AG10803 (cell line): ENCODE measurements around the gene MYO16.
"Not testable (repeated sequence)": the region's sequence is repeated elsewhere in the genome, so short reads cannot be mapped to it uniquely, and the experiment has no call there.

Experiments
- DNase-seq: peaks from one replicate; pipeline ENCODE4 v3.0.0; 2010; ENCODE audit warnings: low read depth
- H3K4me3 ChIP-seq: 2 replicates; pipeline ENCODE4 v1.5.1; 2011; ENCODE audit warnings: mild to moderate bottlenecking, low read length, control low read depth
- CTCF ChIP-seq: conservative IDR thresholded peaks from 2 replicates; pipeline ENCODE4 v1.5.1; 2011; ENCODE audit warnings: mild to moderate bottlenecking, low read length, control low read depth, inconsistent platforms

MYO16 gene

DNA sequence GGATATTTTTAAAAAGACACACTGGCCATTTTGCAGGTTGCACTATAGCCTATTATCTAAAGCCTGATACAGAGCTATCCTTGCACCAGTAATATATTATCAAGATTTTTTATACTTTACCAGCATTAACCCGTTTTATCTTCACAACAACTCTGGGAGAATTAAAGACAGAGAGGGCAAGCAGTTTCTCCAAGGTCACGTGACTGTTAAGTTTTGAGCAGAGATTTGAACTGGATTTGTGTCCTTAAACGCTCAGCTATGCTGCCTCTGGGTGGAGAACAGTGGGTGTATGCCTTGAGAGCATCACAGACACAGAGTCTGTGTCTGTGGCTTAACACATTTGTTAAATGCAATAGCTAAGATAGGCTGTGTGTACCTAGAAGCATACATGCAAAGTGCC lies 147.2 kb downstream of the MYO16 start:
- DNase-seq, result no peak
- H3K4me3 ChIP-seq, result no peak overlapping the region
- no peak for TF ChIP-seq CTCF

DNA sequence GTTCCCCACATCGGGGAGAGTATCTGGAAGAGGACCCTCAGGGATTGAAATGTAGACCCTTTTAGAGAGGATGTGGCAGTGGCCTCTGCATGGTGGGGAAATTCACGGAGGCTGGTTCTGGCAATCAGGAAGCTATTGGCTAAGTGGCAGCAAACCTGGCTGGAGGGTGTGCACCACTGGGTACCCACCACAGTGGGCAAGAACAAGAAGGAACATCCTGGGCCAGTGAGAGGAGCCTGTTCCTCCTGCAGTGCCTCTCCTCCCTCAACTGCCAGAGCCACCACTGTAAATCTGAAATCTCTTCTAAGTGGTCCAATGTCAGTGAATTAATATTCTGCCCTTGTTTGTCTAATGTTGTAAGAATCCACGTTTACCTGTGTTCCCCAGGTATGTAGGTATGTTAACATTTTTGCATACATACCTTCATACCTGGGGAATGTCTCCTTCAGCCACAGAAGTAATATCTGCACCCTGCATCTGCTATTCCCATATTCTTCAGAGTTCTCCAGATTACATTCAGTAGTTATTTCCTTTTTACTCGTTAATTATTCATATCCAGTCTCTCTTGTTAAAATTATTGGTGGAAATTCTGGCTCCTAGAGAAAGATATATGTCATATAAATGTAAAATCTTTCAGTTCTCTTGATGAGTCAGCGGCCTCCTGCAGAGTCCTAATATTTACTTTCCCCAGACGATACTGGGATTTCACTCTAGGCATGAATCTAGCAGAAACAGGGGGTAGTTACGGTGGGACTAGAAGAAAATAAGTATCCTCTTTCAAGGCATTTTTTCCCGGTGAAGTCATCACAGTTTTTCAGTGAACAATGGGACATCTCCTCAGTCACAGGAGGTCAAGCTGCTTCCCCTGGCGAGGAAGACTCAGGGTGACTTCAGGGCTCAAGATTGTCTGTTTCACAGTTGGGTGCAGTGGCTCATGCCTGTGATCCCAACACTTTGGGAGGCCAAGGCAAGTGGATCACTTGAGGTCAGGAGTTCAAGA lies 148.3 kb downstream of the MYO16 start:
- DNase-seq, result no peak
- no peak for TF ChIP-seq CTCF

DNA sequence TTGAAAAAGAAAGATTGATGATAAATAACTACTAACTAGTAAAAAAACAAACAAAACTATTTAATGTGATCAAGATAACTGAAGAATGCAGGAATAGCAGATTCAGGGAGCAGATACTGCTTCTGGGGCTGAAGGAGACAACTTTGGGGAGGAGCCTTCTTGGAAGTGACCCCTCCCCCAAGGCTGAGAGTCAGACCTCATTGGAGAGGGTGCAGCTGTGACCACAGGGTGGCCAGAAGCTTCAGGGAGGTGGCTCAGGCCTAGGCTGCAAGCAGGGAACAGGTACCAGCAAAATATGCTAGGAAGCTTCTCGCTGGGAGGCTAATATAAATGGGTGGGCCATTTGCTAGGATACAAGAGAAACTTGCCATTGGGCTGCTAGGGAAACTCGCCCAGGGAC lies 149.9 kb downstream of the MYO16 start:
- TF ChIP-seq CTCF, result no peak
- no peak overlapping the region for H3K4me3 ChIP-seq
- DNase-seq, result no peak

More for the DNA sequence above, 148.3 kb downstream of the MYO16 start:
- H3K4me3 ChIP-seq, result no peak overlapping the region

- H3K4me3 ChIP-seq, result no peak overlapping the region
- no peak for TF ChIP-seq CTCF
- DNase-seq, result no peak
These were observed 151.3 kb downstream of the MYO16 start for GRCh38 chr13:108780706-108781105.

DNA sequence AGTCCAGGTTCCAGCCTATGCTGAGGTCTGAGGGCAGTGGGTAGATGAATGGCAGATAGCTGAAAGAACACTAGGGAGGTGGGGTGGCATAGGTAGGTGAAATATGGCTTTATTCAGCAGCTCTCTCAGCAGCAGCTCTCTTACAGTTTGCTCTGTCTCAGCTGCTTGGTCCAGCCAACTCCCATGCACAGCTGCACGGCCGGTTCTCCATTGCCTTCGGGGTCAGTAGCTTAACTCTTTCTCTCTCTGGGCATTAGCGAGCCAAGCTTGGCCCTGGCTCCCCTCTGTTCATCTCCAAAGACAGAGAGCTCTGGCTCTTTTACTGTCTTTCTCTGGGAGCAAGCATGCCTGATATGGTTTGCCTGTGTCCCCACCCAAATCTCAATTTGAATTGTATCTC lies 151.9 kb downstream of the MYO16 start:
- H3K4me3 ChIP-seq, result no peak overlapping the region
- no peak for TF ChIP-seq CTCF
- no peak for DNase-seq

DNA sequence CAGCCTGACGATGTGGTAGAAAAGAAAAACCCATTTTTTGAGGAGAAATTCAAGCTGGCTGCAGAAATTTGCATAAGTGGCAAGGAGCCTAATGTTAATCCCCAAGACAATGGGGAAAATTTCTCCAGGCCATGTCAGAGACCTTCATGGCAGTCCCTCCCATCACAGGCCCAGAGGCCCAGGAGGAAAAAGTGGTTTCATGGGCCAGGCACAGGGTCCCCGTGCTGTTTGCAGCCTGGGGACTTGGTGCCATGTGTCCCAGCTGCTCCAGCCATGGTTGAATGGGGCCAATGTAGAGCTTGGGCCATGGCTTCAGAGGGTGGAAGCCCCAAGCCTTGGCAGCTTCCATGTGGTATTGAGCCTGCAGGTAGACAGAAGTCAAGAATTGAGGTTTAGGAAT lies 153.1 kb downstream of the MYO16 start:
- not testable (repeated sequence) for DNase-seq, H3K4me3 ChIP-seq

DNA sequence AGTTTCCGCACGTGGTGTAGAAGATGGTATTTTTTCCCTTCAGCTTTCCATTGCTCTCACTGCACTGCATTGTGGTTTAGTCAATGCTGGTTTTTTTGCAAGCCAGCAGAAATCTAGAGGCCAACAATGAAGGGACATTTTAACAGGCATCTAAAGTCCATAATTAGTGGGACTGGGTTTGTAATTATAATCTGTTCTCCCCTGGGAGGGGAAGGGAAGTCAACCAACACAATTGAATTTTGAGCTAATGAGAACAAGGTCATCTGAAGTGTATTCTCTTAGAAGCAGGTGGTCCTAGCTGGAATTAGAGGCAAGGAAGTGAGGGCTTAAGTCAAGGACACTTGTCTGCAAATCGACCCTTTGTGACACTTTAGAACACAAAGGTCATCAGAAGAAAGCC lies 156.4 kb downstream of the MYO16 start:
- TF ChIP-seq CTCF, result no peak
- no peak for DNase-seq
- H3K4me3 ChIP-seq, result no peak overlapping the region
